ENCODE results near the gene PDE4B.
A peak's percentile ranks its signal among the peaks of the same experiment; 100 is the strongest.
"Not testable (repeated sequence)": the region's sequence is repeated elsewhere in the genome, so short reads cannot be mapped to it uniquely, and the experiment has no call there.

PDE4B gene

GRCh38 chr1:65955071-65955470 is 162.4 kb downstream of the PDE4B start:
- no peak for DNase-seq (ENCODE audit: low spot score)

DNA sequence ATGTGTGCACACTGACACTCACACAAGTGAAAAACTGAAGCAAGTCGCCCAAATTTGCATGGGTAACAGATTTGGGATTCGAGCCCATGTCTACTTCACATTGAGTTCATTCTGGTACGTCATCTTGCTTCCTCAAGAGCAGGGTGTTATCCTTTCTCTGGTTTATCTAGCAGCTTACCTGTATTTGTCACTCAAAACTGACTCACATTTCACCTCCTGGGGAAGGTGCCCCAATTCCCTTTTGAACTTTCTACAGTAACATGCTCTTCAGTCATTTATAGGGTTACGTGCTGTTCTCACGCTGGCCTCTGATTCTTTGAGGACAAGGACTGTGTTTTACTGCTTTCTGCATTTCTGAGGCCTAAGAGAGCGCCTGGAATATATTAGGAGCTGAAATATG is 162.8 kb downstream of the PDE4B start:
- no peak for DNase-seq (ENCODE audit: low spot score)

GRCh38 chr1:65958561-65959350 is 166.1 kb downstream of the PDE4B start:
- peak; percentile 73 for DNase-seq (ENCODE audit: low spot score)

GRCh38 chr1:65959896-65960567 is 167.3 kb downstream of the PDE4B start:
- DNase-seq (ENCODE audit: low spot score), result no peak

GRCh38 chr1:65963156-65963888 is 170.6 kb downstream of the PDE4B start:
- DNase-seq (ENCODE audit: low spot score), result no peak

DNA sequence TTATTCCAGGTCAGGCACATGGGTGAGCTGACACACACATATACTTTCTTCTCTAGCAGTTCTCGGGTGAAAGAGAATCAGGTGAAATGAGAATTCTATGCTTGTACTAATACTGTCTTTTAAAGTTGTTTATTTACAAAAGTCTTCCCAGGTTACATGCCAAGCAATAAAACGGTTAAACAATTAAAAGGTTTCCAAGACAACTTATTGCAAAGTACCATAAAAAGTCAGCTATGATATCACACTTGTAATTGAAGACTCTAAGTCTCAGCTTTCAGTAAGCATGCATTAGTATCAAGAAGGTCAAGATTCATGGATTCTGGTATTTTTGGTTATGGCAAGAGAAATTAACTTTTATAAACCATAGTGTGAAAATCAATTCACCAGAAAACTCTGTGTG is 171.4 kb downstream of the PDE4B start:
- DNase-seq (ENCODE audit: low spot score), result no peak

DNA sequence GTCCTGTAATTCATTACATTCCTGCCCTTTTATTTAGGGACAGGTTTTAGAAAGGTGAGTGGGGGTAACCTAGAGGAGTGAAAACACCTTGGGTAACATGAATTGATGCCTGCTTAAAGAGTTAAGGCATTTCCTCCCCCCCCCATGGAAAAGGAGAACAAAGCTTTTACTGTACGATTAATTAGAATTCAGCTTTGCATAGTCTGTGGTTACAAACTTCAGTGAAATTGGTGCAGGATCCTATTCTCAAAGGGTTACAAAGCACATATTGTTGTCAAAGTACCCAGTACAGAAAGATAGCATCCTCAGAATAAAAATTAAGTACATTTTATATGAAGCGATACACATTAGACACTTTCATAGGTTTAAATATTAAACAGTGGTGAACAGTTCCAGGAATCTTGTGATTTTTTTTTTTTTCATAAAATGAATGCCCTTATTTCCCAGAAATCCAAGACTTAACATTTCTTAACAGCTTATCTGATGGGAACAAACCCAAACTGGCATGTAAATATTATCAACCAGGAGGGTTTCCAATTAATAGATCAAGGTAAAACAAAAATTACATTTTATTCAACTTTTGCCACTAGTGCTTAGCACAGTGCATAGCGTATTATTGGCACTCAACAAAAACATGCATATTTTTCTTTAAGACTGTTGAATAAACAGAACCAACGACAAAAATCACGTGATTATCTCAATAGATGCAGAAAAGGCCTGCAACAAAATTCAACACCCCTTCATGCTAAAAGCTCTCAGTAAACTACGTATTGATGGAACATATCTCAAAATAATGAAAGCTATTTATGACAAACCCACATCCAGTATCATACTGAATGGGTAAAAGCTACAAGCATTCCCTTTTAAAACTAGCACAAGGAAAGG is 172.7 kb downstream of the PDE4B start:
- no peak for DNase-seq (ENCODE audit: low spot score)

DNA sequence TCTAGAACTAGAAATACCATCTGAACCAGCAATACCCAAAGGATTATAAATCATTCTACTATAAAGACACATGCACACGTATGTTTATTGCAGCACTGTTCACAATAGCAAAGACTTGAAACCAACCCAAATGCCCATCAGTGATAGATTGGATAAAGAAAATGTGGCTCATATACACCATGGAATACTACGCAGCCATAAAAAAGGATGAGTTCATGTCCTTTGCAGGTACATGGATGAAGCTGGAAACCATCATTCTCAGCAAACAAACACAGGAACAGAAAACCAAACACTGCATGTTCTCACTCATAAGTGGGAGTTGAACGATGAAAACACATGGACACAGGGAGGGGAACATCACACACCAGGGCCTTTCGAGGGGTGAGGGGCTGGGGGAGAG is 174.8 kb downstream of the PDE4B start:
- DNase-seq (ENCODE audit: low spot score), result not testable (repeated sequence)

GRCh38 chr1:65971547-65971946 is 178.9 kb downstream of the PDE4B start:
- no peak for DNase-seq (ENCODE audit: low spot score)

GRCh38 chr1:65975708-65976107 is 183.0 kb downstream of the PDE4B start:
- DNase-seq (ENCODE audit: low spot score), result no peak

DNA sequence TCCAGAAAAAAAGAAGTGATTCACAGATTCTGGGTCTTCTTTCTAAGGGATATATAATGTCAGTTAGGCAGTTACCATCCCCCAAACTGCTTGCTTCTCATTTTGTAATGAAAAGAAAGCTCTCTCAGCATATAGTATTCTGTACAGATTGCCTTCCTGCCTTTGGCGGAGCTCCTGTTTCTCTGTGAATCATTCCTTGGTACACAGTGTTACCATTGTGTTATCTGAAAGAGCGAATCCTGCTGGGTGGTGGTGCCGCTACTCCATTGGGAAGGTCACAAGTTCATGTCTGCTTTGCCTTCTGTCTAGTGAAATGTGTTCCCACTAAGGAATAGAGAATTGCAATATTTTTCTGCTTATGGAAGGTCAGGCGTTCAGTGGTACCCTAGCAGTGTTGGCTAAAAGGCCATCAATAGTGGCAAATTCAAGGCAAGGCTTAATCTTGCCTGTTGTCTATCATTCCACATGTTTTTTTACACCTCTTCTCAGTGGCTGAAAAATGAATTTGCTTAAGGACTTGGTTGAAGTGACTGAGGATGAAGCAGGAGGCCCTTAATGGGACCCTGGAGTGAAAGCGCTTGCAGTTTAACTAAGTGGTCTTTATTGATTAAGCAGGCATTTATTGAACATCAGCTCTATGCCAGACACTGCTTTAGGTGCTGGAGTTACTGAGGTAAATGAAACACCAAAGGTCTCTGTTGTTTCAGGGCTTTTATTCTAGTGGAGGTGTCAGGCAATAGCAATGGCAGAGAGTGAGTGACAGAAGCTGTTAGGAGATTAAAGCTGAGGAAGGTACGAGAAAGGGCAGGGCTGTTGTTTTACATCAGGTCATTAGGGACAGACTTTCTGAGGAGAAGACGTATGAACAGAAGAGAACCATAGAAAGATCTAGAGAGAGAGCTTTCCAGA is 186.7 kb downstream of the PDE4B start:
- no peak for DNase-seq (ENCODE audit: low spot score)

DNA sequence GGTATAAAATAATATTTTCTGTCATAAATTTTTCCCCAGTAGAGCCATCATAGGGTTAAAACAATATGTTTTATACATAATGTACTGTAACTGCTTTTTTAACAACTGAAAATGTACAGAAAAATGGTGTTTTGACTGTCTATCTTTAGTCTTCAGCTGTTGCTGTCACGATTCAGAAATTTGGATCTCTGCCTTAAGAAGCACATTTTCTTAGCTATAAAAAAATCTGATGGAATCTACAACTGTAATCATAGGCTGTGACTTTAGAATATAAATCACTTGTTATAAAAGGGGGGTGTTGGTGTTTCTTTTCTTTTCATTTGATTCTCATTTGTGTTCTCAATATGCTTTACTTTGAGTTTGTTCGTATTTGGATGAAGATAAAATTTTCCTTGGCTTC is 187.5 kb downstream of the PDE4B start:
- DNase-seq (ENCODE audit: low spot score), result no peak

GRCh38 chr1:65983500-65983899 is 190.8 kb downstream of the PDE4B start:
- DNase-seq (ENCODE audit: low spot score), result no peak

DNA sequence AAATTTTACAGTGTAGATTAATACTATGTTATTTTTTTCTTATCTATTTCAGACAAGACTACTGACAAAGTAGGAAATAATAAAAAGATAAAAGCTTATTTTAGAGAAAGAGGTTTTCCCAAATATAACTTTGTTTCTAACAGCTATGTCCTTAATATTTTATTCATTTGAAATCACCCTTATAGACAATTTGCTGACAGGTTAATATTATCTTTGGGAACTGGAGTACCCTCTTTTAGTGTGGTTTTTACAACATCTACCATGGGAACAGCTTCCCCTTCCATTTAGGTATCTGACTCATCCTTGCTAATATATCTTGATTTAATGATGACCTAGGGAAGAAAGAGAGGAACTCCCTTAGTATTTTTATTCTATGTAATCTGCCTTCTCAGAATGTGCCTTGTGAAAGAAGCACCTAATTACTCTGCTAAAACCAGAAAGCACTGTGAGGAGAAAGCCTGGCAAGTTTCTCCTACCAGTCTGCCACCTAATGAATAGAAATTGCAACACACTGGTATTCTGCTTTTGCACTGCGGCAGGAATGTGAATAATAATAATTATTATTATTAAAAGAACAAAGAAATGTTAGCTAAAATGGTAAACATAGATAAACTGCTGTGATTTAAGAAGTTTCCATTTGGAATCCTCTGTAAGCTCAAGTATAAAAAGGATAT is 192.8 kb downstream of the PDE4B start:
- DNase-seq (ENCODE audit: low spot score), result no peak

- DNase-seq (ENCODE audit: low spot score), result no peak
Measured at GRCh38 chr1:65986146-65986545, 193.5 kb downstream of the PDE4B start.

DNA sequence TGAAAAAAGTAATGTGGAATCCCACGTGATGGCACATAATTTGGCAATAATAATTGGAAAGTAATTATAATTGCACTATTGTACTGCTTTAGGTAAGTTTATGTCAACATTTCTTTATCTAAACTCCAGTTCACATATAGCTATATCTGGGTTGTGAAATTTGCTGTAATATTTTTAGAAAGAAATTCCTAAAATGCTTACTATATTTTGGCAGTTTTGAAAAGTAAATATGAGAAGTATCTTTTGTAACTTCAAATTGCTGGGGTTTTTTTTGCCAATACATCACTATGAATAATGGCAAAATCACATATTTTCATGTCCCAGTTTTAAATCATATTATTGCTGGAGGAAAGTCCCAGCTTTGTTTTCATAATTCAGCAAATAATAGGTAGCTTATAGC is 197.5 kb downstream of the PDE4B start:
- no peak for DNase-seq (ENCODE audit: low spot score)

DNA sequence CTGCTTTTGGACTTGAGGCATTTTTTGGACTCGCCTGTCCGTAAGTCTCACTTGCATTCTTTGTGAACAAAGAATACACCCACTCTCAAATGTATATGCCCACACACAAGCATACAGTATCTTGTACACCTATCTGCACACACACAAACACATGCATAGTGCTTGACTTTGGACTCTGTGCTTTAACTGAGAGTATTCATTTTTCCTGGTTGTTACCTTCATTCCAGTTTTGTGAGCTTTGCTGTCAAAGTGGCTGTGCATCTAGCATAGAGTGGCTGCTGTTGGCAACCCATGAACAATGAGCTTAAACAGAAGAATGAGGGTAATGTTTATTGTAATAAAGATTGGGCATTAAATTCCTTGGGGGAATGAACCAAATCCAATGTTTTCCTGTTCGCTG is 199.0 kb downstream of the PDE4B start:
- no peak for DNase-seq (ENCODE audit: low spot score)

DNA sequence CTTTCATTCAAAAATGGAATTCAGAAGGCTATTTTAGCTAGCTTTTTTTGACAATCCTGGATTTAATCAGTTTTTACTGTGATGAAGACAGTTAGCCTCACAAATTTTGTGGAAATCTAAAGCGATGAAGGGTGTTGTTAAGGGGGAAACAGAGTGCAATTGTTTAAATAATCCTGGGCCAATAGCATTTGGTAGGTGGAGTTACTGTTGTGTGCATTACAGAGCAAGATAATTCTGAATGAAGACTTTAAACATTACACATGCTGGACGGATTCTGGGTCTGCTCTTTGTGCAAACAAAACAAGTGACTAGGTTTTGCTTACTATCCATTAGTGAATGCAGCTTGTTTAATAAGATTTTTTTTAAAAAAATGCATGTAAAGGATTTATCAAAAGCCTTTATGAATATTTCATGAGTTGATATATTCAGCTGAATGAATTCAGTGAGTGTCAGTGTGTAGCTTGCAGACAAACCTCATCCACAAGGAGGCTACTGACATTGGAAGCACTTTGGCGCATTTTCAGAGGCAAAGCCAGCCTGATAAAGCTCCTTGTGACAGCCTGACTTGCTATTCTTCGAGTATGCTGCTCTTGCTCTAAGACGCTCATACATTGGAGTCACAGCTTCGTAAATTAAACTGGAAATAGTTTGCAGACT is 199.6 kb downstream of the PDE4B start:
- no peak for DNase-seq (ENCODE audit: low spot score)

GRCh38 chr1:65992831-65993271 is 200.2 kb downstream of the PDE4B start:
- DNase-seq (ENCODE audit: low spot score), result no peak

GRCh38 chr1:65994223-65994622 is 201.5 kb downstream of the PDE4B start:
- no peak for DNase-seq (ENCODE audit: low spot score)
